GM12873 (cell line): ENCODE data around the gene SENP2.

ENCODE experiments used
- CTCF ChIP-seq: IDR thresholded peaks from 2 replicates; pipeline ENCODE4 v1.5.1; 2012; ENCODE audit warnings: low read depth, mild to moderate bottlenecking, moderate library complexity, low read length, control low read depth; ENCODE audit not compliant: insufficient read depth; ENCODE audit errors: missing control alignments

The SENP2 gene

GRCh38 chr3:185572183-185572582 is 13.9 kb upstream of the SENP2 start:
- no peak for TF ChIP-seq CTCF

GRCh38 chr3:185575108-185575869 is 10.8 kb upstream of the SENP2 start:
- TF ChIP-seq CTCF, result peak; percentile 64

- no peak for TF ChIP-seq CTCF
These were observed 3.9 kb upstream of the SENP2 start for GRCh38 chr3:185582236-185582635.

GRCh38 chr3:185582871-185583270 is 3.2 kb upstream of the SENP2 start:
- no peak for TF ChIP-seq CTCF

GRCh38 chr3:185583925-185584324 is 2.2 kb upstream of the SENP2 start:
- no peak for TF ChIP-seq CTCF

- TF ChIP-seq CTCF, result no peak
These were observed 1.4 kb upstream of the SENP2 start for GRCh38 chr3:185584686-185585085.

GRCh38 chr3:185585518-185585858 is 607 bp upstream of the SENP2 start:
- TF ChIP-seq CTCF, result no peak
